Liver (tissue), 9 donors: Measurements from ENCODE around the gene SPSB2. TPM values are rescaled to one million over a fixed set of nuclear protein-coding genes. Genes with fewer than 3 reads are reported as not detected.

Experiments
- DNase-seq: peaks from one replicate; pipeline ENCODE4 v3.0.0-alpha.2; 2017; ENCODE audit warnings: low spot score
- H3K27ac ChIP-seq, 2 donors: one replicate each; pipeline ENCODE4 v1.7.0; 2013; ENCODE audit warnings: inconsistent platforms in 2 of 2, low read length in 2 of 2, control low read depth in 1 of 2, low read depth in 1 of 2, mild to moderate bottlenecking in 1 of 2
- H3K27me3 ChIP-seq, 4 donors: one replicate each; pipeline versions ENCODE4 v1.6.1 to v1.7.0; 2013; ENCODE audit warnings: low read length in 3 of 4, inconsistent platforms in 1 of 4, mild to moderate bottlenecking in 1 of 4, moderate library complexity in 1 of 4; ENCODE audit not compliant: control insufficient read depth in 4 of 4, insufficient read depth in 4 of 4
- H3K36me3 ChIP-seq, 4 donors: one replicate each; pipeline versions ENCODE4 v1.6.1 to v1.7.0; 2013; ENCODE audit warnings: low read length in 3 of 4, mild to moderate bottlenecking in 3 of 4, low read depth in 1 of 4, moderate library complexity in 1 of 4; ENCODE audit not compliant: control insufficient read depth in 4 of 4, insufficient read depth in 3 of 4
- H3K4me1 ChIP-seq, 4 donors: one replicate each; pipeline versions ENCODE4 v1.6.1 to v1.7.0; 2013; ENCODE audit warnings: low read length in 3 of 4, mild to moderate bottlenecking in 3 of 4, moderate library complexity in 1 of 4; ENCODE audit not compliant: control insufficient read depth in 4 of 4, insufficient read depth in 4 of 4
- H3K4me3 ChIP-seq, 3 donors: one replicate each; pipeline versions ENCODE4 v1.6.1 to v1.7.0; 2013; ENCODE audit warnings: low read length in 3 of 3, control low read depth in 1 of 3, low read depth in 1 of 3, mild to moderate bottlenecking in 1 of 3
- H3K9ac ChIP-seq, 2 donors: one replicate each; pipeline ENCODE4 v1.7.0; 2013; ENCODE audit warnings: low read length in 2 of 2, mild to moderate bottlenecking in 2 of 2, moderate library complexity in 2 of 2, control low read depth in 1 of 2, low read depth in 1 of 2
- H3K9me3 ChIP-seq, 4 donors: one replicate each; pipeline versions ENCODE4 v1.6.1 to v1.7.0; 2013; ENCODE audit warnings: low read length in 3 of 4; ENCODE audit not compliant: control insufficient read depth in 4 of 4
- EGR1 ChIP-seq, 2 donors: IDR thresholded peaks; 2 replicates each; pipeline ENCODE4 v1.6.1; 2016 to 2018; ENCODE audit warnings: antibody characterized with exemption in 2 of 2, low read depth in 2 of 2
- FOXA1 ChIP-seq: IDR thresholded peaks from 2 replicates; pipeline ENCODE4 v1.6.1; 2016; ENCODE audit warnings: antibody characterized with exemption
- FOXA2 ChIP-seq: IDR thresholded peaks from 2 replicates; pipeline ENCODE4 v1.6.1; 2016; ENCODE audit warnings: antibody characterized with exemption
- GABPA ChIP-seq, 2 donors: IDR thresholded peaks in 1 of 2; conservative IDR thresholded peaks in 1 of 2; 2 replicates each; pipeline ENCODE4 v1.6.1; 2016; ENCODE audit warnings: antibody characterized with exemption in 2 of 2, mild to moderate bottlenecking in 1 of 2, moderate library complexity in 1 of 2
- HNF4A ChIP-seq, 2 donors: conservative IDR thresholded peaks; 2 replicates each; pipeline ENCODE4 v1.6.1; 2016; ENCODE audit warnings: antibody characterized with exemption in 2 of 2, mild to moderate bottlenecking in 2 of 2
- HNF4G ChIP-seq: IDR thresholded peaks from 2 replicates; pipeline ENCODE4 v1.6.1; 2016; ENCODE audit warnings: antibody characterized with exemption
- JUND ChIP-seq, 2 donors: IDR thresholded peaks; 2 replicates each; pipeline ENCODE4 v1.6.1; 2016; ENCODE audit warnings: antibody characterized with exemption in 2 of 2
- NR2F2 ChIP-seq: IDR thresholded peaks from 2 replicates; pipeline ENCODE4 v1.6.1; 2016; ENCODE audit warnings: antibody characterized with exemption
- RAD21 ChIP-seq, 2 donors: IDR thresholded peaks; 2 replicates each; pipeline ENCODE4 v1.6.1; 2016; ENCODE audit warnings: antibody characterized with exemption in 2 of 2, mild to moderate bottlenecking in 2 of 2
- SP1 ChIP-seq: IDR thresholded peaks from 2 replicates; pipeline ENCODE4 v1.6.1; 2018; ENCODE audit warnings: antibody characterized with exemption, mild to moderate bottlenecking
- TAF1 ChIP-seq: conservative IDR thresholded peaks from 2 replicates; pipeline ENCODE4 v1.6.1; 2016; ENCODE audit warnings: antibody characterized with exemption, mild to moderate bottlenecking
- YY1 ChIP-seq: IDR thresholded peaks from 2 replicates; pipeline ENCODE4 v1.6.1; 2016; ENCODE audit warnings: antibody characterized with exemption, mild to moderate bottlenecking
- WGBS: extraction: QIAGEN DNeasy Blood & Tissue Kit; methylation state at CpG from one replicate; pipeline ENCODE4 v1.1.7; 2013; 5-methylcytosine and 5-hydroxymethylcytosine counted together
- polyA plus RNA-seq, 2 donors: library from polyadenylated mRNA; stranded (reverse) in 1 of 2; unstranded in 1 of 2; fragments of 200-250 nt in 1 of 2; fragments of >200 nt in 1 of 2; fragmentation: Nextera tagmentation in 1 of 2; extraction: Ambion mirVana in 1 of 2; gene quantifications; one replicate each; pipeline versions ENCODE4 v1.2.1 to v1.2.3, GENCODE V29; 2013 to 2015
- total RNA-seq, 2 donors: library from RNA; depleted of rRNA; stranded (reverse); fragments of >200 nt; gene quantifications; one replicate each; pipeline ENCODE4 v1.2.3, GENCODE V29; 2014
- TF ChIP-seq, protein P1 (sequence below): IDR thresholded peaks from 2 replicates; pipeline ENCODE4 v1.6.1; 2016; ENCODE audit warnings: antibody characterized with exemption
- TF ChIP-seq, protein P2 (sequence below): IDR thresholded peaks from 2 replicates; pipeline ENCODE4 v1.6.1; 2016; ENCODE audit warnings: antibody characterized with exemption
- TF ChIP-seq, protein P3 (sequence below): fragments of 150-350 bp; IDR thresholded peaks from 2 replicates; pipeline ENCODE4 v1.5.1; 2017; ENCODE audit warnings: improper control_type of control experiment, low read depth, low read length; ENCODE audit not compliant: missing input control
- TF ChIP-seq, protein P4 (sequence below): IDR thresholded peaks from 2 replicates; pipeline ENCODE4 v1.6.1; 2016; ENCODE audit warnings: antibody characterized with exemption, mild to moderate bottlenecking
- TF ChIP-seq, protein P5 (sequence below): IDR thresholded peaks from 2 replicates; pipeline ENCODE4 v1.6.1; 2016; ENCODE audit warnings: antibody characterized with exemption
- donor health status: healthy.
- donor health status: healthy.
- donor health status: healthy.
- donor health status: healthy.
- donor health status: healthy.

The SPSB2 gene
- total and polyA plus RNA-seq, 4 donors: 3.2 to 4.6 (median 4.1) TPM

DNA sequence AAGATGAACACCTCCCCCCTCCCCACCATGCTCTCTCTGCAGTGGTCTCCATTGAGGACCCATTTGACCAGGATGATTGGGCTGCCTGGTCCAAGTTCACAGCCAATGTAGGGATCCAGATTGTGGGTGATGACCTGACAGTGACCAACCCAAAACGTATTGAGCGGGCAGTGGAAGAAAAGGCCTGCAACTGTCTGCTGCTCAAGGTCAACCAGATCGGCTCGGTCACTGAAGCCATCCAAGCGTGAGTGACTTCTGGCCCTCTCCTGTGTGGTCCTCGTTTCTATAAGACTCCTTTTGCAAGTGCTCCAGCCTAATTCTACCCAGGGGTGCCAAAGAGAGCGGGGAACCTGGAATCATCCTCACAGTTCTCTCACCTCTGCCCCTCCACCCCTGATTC lies 48.4 kb upstream of the SPSB2 start:
- Histone ChIP-seq H3K27me3 (no peaks in the 10 kb centered on the region), H3K9ac (no peak overlapping the region), H3K4me3 (no peak overlapping the region), H3K36me3 (no peaks in the 10 kb centered on the region), H3K9me3 (no peaks in the 10 kb centered on the region), H3K27ac (no peak overlapping the region), H3K4me1 (peaks cover 8 to 31% (median 26%) of the 10 kb centered on the region in 4 donors)
- TF ChIP-seq FOXA2: no peak
- no peak for TF ChIP-seq GABPA (IDR thresholded peaks at IDR 0.05 in 1 of 2, conservative IDR thresholded peaks at IDR 0.05 in 1 of 2)
- TF ChIP-seq EGR1 (IDR thresholded peaks at IDR 0.05; ENCODE audit: low read depth in 2 of 2): no peak
- no peak for TF ChIP-seq RAD21 (IDR thresholded peaks at IDR 0.05)
- TF ChIP-seq, protein P1, sequence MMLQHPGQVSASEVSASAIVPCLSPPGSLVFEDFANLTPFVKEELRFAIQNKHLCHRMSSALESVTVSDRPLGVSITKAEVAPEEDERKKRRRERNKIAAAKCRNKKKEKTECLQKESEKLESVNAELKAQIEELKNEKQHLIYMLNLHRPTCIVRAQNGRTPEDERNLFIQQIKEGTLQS: no peak
- TF ChIP-seq TAF1: no peak
- TF ChIP-seq, protein P2, sequence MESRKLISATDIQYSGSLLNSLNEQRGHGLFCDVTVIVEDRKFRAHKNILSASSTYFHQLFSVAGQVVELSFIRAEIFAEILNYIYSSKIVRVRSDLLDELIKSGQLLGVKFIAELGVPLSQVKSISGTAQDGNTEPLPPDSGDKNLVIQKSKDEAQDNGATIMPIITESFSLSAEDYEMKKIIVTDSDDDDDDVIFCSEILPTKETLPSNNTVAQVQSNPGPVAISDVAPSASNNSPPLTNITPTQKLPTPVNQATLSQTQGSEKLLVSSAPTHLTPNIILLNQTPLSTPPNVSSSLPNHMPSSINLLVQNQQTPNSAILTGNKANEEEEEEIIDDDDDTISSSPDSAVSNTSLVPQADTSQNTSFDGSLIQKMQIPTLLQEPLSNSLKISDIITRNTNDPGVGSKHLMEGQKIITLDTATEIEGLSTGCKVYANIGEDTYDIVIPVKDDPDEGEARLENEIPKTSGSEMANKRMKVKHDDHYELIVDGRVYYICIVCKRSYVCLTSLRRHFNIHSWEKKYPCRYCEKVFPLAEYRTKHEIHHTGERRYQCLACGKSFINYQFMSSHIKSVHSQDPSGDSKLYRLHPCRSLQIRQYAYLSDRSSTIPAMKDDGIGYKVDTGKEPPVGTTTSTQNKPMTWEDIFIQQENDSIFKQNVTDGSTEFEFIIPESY: no peak
- TF ChIP-seq, protein P3, sequence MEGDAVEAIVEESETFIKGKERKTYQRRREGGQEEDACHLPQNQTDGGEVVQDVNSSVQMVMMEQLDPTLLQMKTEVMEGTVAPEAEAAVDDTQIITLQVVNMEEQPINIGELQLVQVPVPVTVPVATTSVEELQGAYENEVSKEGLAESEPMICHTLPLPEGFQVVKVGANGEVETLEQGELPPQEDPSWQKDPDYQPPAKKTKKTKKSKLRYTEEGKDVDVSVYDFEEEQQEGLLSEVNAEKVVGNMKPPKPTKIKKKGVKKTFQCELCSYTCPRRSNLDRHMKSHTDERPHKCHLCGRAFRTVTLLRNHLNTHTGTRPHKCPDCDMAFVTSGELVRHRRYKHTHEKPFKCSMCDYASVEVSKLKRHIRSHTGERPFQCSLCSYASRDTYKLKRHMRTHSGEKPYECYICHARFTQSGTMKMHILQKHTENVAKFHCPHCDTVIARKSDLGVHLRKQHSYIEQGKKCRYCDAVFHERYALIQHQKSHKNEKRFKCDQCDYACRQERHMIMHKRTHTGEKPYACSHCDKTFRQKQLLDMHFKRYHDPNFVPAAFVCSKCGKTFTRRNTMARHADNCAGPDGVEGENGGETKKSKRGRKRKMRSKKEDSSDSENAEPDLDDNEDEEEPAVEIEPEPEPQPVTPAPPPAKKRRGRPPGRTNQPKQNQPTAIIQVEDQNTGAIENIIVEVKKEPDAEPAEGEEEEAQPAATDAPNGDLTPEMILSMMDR: no peak
- TF ChIP-seq FOXA1: no peak
- WGBS: 75% methylated on average over 7 of the region's 7 CpGs
- no peak for DNase-seq

DNA sequence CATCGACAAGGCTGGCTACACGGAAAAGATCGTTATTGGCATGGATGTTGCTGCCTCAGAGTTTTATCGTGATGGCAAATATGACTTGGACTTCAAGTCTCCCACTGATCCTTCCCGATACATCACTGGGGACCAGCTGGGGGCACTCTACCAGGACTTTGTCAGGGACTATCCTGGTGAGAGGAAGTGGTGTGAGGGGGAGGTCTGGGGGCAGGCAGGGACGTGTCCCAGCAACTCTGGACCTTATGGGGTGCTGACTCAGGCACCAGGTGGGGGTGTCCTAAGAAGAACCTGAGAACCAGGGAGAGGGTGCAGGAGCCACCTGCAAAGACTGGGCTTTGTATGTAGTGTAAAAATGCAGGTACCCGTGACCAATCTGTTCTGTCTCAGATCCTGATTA lies 46.5 kb upstream of the SPSB2 start:
- Histone ChIP-seq H3K4me3 (no peak overlapping the region), H3K4me1 (peaks cover 0 to 16% (median 12%) of the 10 kb centered on the region in 4 donors), H3K9me3 (no peaks in the 10 kb centered on the region), H3K27me3 (peaks cover 0 to 6% (median 0%) of the 10 kb centered on the region in 4 donors), H3K36me3 (no peaks in the 10 kb centered on the region), H3K27ac (no peak overlapping the region), H3K9ac (no peak overlapping the region)
- 73% methylated on average over 7 of the region's 7 CpGs for WGBS
- TF ChIP-seq SP1: no peak
- TF ChIP-seq JUND (IDR thresholded peaks at IDR 0.05): no peak
- TF ChIP-seq, protein P4, sequence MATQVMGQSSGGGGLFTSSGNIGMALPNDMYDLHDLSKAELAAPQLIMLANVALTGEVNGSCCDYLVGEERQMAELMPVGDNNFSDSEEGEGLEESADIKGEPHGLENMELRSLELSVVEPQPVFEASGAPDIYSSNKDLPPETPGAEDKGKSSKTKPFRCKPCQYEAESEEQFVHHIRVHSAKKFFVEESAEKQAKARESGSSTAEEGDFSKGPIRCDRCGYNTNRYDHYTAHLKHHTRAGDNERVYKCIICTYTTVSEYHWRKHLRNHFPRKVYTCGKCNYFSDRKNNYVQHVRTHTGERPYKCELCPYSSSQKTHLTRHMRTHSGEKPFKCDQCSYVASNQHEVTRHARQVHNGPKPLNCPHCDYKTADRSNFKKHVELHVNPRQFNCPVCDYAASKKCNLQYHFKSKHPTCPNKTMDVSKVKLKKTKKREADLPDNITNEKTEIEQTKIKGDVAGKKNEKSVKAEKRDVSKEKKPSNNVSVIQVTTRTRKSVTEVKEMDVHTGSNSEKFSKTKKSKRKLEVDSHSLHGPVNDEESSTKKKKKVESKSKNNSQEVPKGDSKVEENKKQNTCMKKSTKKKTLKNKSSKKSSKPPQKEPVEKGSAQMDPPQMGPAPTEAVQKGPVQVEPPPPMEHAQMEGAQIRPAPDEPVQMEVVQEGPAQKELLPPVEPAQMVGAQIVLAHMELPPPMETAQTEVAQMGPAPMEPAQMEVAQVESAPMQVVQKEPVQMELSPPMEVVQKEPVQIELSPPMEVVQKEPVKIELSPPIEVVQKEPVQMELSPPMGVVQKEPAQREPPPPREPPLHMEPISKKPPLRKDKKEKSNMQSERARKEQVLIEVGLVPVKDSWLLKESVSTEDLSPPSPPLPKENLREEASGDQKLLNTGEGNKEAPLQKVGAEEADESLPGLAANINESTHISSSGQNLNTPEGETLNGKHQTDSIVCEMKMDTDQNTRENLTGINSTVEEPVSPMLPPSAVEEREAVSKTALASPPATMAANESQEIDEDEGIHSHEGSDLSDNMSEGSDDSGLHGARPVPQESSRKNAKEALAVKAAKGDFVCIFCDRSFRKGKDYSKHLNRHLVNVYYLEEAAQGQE: no peak
- TF ChIP-seq RAD21 (IDR thresholded peaks at IDR 0.05): no peak
- TF ChIP-seq TAF1: no peak
- no peak for TF ChIP-seq GABPA (IDR thresholded peaks at IDR 0.05 in 1 of 2, conservative IDR thresholded peaks at IDR 0.05 in 1 of 2)
- no peak for TF ChIP-seq HNF4A (conservative IDR thresholded peaks at IDR 0.05)
- TF ChIP-seq, protein P1: no peak
- TF ChIP-seq FOXA2: no peak
- TF ChIP-seq, protein P5, sequence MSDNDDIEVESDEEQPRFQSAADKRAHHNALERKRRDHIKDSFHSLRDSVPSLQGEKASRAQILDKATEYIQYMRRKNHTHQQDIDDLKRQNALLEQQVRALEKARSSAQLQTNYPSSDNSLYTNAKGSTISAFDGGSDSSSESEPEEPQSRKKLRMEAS: no peak
- TF ChIP-seq FOXA1: no peak
- TF ChIP-seq, protein P2: no peak
- TF ChIP-seq HNF4G: no peak
- TF ChIP-seq EGR1 (IDR thresholded peaks at IDR 0.05; ENCODE audit: low read depth in 2 of 2): no peak
- TF ChIP-seq, protein P3: no peak
- no peak for TF ChIP-seq NR2F2
- TF ChIP-seq YY1: no peak
- DNase-seq: no peak
